Neural cell (in vitro differentiated cells): Measurements from ENCODE around the gene GAS7. TPM values are rescaled to one million over a fixed set of nuclear protein-coding genes. Genes with fewer than 3 reads are reported as not detected.

Experiments
- H2AFZ ChIP-seq: fragments of 200-600, 300-800 bp; sonication (generic), shearing (Covaris generic); 2 replicates; pipeline ENCODE4 v1.6.0; 2014; ENCODE audit warnings: low read depth, mild to moderate bottlenecking, antibody characterized with exemption, low read length, moderate library complexity
- H3F3A ChIP-seq: fragments of 200-600 bp; shearing (Covaris generic); 2 replicates; pipeline ENCODE4 v1.6.1; 2016; ENCODE audit warnings: mild to moderate bottlenecking, moderate library complexity, mixed read lengths, antibody characterized with exemption, low read length; ENCODE audit not compliant: insufficient read depth, poor library complexity, severe bottlenecking
- H3K27ac ChIP-seq: fragments of 200-600, 300-800 bp; sonication (generic), shearing (Covaris generic); 2 replicates; pipeline ENCODE4 v1.5.1; 2014; ENCODE audit warnings: mild to moderate bottlenecking, low read length, moderate library complexity
- H3K27me3 ChIP-seq: fragments of 300-800, 200-600 bp; sonication (generic), shearing (Covaris generic); 2 replicates; pipeline ENCODE4 v1.6.0; 2014; ENCODE audit warnings: mild to moderate bottlenecking, low read depth, low read length, moderate library complexity; ENCODE audit not compliant: insufficient read depth
- H3K36me3 ChIP-seq: fragments of 300-800, 200-600 bp; sonication (generic), shearing (Covaris generic); 2 replicates; pipeline ENCODE4 v1.5.1; 2014; ENCODE audit warnings: mild to moderate bottlenecking, antibody characterized with exemption, low read length, moderate library complexity; ENCODE audit not compliant: insufficient read depth
- H3K4me2 ChIP-seq: fragments of 300-800, 200-600 bp; sonication (generic), shearing (Covaris generic); 2 replicates; pipeline ENCODE4 v1.6.0; 2014; ENCODE audit warnings: mild to moderate bottlenecking, low read length
- H3K4me3 ChIP-seq: fragments of 300-800, 200-600 bp; sonication (generic), shearing (Covaris generic); 2 replicates; pipeline ENCODE4 v1.5.1; 2014; ENCODE audit warnings: mild to moderate bottlenecking, low read length, moderate library complexity
- H3K79me2 ChIP-seq: fragments of 200-600 bp; shearing (Covaris generic); replicated peaks from 2 replicates; pipeline ENCODE4 v1.6.0; 2014; ENCODE audit warnings: mild to moderate bottlenecking, low read length, moderate library complexity; ENCODE audit not compliant: insufficient read depth
- H3K9ac ChIP-seq: fragments of 300-800, 200-600 bp; sonication (generic), shearing (Covaris generic); 2 replicates; pipeline ENCODE4 v1.6.1; 2016; ENCODE audit warnings: mild to moderate bottlenecking, low read length, mixed read lengths
- H3K9me2 ChIP-seq: fragments of 200-600 bp; shearing (Covaris generic); 2 replicates; pipeline ENCODE4 v1.6.1; 2016; ENCODE audit warnings: mild to moderate bottlenecking, low read length, mixed read lengths; ENCODE audit not compliant: insufficient read depth
- H3K9me3 ChIP-seq: fragments of 200-600, 300-800 bp; sonication (generic), shearing (Covaris generic); 2 replicates; pipeline ENCODE4 v1.6.1; 2016; ENCODE audit warnings: mild to moderate bottlenecking, mixed run types, low read length, moderate library complexity, mixed read lengths
- H4K20me1 ChIP-seq: fragments of 200-600 bp; shearing (Covaris generic); 2 replicates; pipeline ENCODE4 v1.6.1; 2016; ENCODE audit warnings: mild to moderate bottlenecking, mixed run types; ENCODE audit not compliant: insufficient read depth
- CTCF ChIP-seq: fragments of 450-650 bp; IDR thresholded peaks from 2 replicates; pipeline ENCODE4 v1.5.1; 2014; ENCODE audit warnings: antibody characterized with exemption, mild to moderate bottlenecking, moderate library complexity; ENCODE audit not compliant: poor library complexity, severe bottlenecking
- EP300 ChIP-seq: fragments of 450-650 bp; conservative IDR thresholded peaks from 2 replicates; pipeline ENCODE4 v1.6.1; 2014; ENCODE audit warnings: antibody characterized with exemption, mild to moderate bottlenecking, moderate library complexity; ENCODE audit not compliant: poor library complexity, severe bottlenecking
- EZH2 ChIP-seq: fragments of 200-600, 300-800 bp; shearing (Covaris generic), sonication (generic); IDR thresholded peaks from 2 replicates; pipeline ENCODE4 v1.6.1; 2014; ENCODE audit warnings: antibody characterized with exemption, low read length, borderline replicate concordance, mild to moderate bottlenecking; ENCODE audit not compliant: insufficient read depth, poor library complexity, severe bottlenecking
- MXI1 ChIP-seq: fragments of 450-650 bp; conservative IDR thresholded peaks from 2 replicates; pipeline ENCODE4 v1.6.1; 2014; ENCODE audit warnings: antibody characterized with exemption, mild to moderate bottlenecking; ENCODE audit not compliant: poor library complexity, severe bottlenecking
- POLR2AphosphoS5 ChIP-seq: IDR thresholded peaks from 2 replicates; pipeline ENCODE4 v1.6.1; 2012
- RAD21 ChIP-seq: fragments of 450-650 bp; conservative IDR thresholded peaks from 2 replicates; pipeline ENCODE4 v1.6.1; 2014; ENCODE audit warnings: antibody characterized with exemption, mild to moderate bottlenecking, moderate library complexity
- REST ChIP-seq: IDR thresholded peaks from 2 replicates; pipeline ENCODE4 v1.6.1; 2012; ENCODE audit warnings: borderline replicate concordance
- SMC3 ChIP-seq: fragments of 450-650 bp; conservative IDR thresholded peaks from 2 replicates; pipeline ENCODE4 v1.6.1; 2014; ENCODE audit warnings: antibody characterized with exemption, mild to moderate bottlenecking, moderate library complexity; ENCODE audit not compliant: poor library complexity
- TAF1 ChIP-seq: IDR thresholded peaks from 2 replicates; pipeline ENCODE4 v1.6.1; 2012; ENCODE audit warnings: low read depth
- polyA plus RNA-seq: library from polyadenylated mRNA; depleted of rRNA; stranded (reverse); fragments of >200 nt; gene quantifications from 2 replicates; pipeline ENCODE4 v1.2.3, GENCODE V29; 2014

GAS7 gene
- polyA plus RNA-seq, 1 donor from 2014 or later, result 23.6 TPM

DNA sequence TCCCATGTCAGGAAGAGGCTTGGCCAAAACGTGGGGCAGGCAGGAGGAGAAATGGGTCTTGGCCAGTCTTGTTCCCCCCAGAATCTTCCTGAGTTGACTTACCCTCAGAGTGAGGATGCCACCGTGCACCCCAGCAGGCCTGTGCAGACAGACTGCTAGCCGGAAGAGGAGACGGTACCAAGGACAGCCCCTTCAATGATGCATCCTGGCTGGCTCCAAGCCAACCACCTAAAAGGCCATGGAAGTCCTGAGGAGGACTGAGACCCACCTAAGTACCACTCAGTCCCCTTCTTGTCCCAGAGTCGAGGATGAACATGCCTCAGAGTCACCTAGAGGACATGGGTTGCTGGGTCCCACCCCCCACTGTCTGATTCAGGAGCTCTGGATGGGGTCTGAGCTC lies 246.6 kb downstream of the GAS7 start:
- Histone ChIP-seq H3K4me3 (no peak overlapping the region), H3K4me2 (no peak overlapping the region), H3K36me3 (no peaks in the 10 kb centered on the region), H3K9ac (no peak overlapping the region), H3F3A (no peaks in the 10 kb centered on the region), H3K27me3 (no peaks in the 10 kb centered on the region), H4K20me1 (no peaks in the 10 kb centered on the region), H3K27ac (no peak overlapping the region), H3K9me3 (no peaks in the 10 kb centered on the region), H3K9me2 (no peaks in the 10 kb centered on the region), H3K79me2 (no peaks in the 10 kb centered on the region), H2AFZ (no peak overlapping the region)
- TF ChIP-seq EZH2 (no peak), REST (no peak), EP300 (no peak), MXI1 (no peak), TAF1 (no peak), SMC3 (no peak), CTCF (no peak), RAD21 (no peak), POLR2AphosphoS5 (no peak)

DNA sequence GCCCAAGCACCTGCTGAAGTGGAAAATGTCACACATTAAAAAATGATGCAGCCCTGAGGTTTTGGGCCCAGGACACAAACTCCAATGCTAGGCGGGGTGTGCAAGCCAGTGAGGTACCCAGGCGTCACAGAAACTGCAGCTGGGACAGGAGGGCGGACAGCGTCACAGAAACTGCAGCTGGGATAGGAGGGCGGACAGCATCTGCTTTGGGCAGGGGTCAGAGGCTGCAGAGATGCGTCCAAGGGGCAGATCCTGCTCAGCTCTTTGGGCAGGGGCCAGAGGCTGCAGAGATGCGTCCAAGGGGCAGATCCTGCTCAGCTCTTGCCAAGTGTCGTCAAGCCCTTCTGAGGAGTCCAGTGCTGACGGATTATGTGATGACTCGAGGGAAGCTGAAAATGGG lies 249.5 kb downstream of the GAS7 start:
- no peaks in the 10 kb centered on the region for H3K9me2 ChIP-seq
- H3F3A ChIP-seq, result no peaks in the 10 kb centered on the region
- H3K36me3 ChIP-seq, result no peaks in the 10 kb centered on the region
- no peak for TF ChIP-seq EZH2
- TF ChIP-seq EP300, result no peak
- no peak for TF ChIP-seq TAF1
- no peak for TF ChIP-seq CTCF
- TF ChIP-seq REST, result no peak
- no peak for TF ChIP-seq MXI1
- TF ChIP-seq POLR2AphosphoS5, result no peak
- no peak for TF ChIP-seq RAD21
- TF ChIP-seq SMC3, result no peak
- H3K27ac ChIP-seq, result no peak overlapping the region
- no peaks in the 10 kb centered on the region for H3K27me3 ChIP-seq
- H3K4me3 ChIP-seq, result no peak overlapping the region
- H2AFZ ChIP-seq, result no peak overlapping the region
- H3K79me2 ChIP-seq, result no peaks in the 10 kb centered on the region
- no peak overlapping the region for H3K4me2 ChIP-seq
- no peak overlapping the region for H3K9ac ChIP-seq
- H4K20me1 ChIP-seq, result no peaks in the 10 kb centered on the region
- no peaks in the 10 kb centered on the region for H3K9me3 ChIP-seq
